ENCODE measurements around the gene METTL8. TPM values are rescaled to one million over a fixed set of nuclear protein-coding genes. Genes with fewer than 3 reads are reported as not detected.

Gene METTL8
- total and polyA plus RNA-seq, 8 donors = 2.2 to 9.0 (median 5.8) TPM

GRCh38 chr2:171411214-171411613, 22.6 kb downstream of the METTL8 start:
- H3K27me3 ChIP-seq = no peaks in the 10 kb centered on the region
- no peak for TF ChIP-seq CTCF (IDR thresholded peaks at IDR 0.05)
- DNase-seq (no peak), FAIRE-seq (no peak), ATAC-seq (no peak)
- WGBS, 2 donors = 43 to 44% methylated on average over 1 of the region's 1 CpG
- no peak overlapping the region for H3K4me3 ChIP-seq
- no peak overlapping the region for H3K27ac ChIP-seq
- H3K9me3 ChIP-seq = no peaks in the 10 kb centered on the region
- H3K4me1 ChIP-seq = peaks cover 0 to 4% (median 0%) of the 10 kb centered on the region in 3 donors
- intact Hi-C loops (cut with DNase I) = loop anchor here in 1 of 3 donors (10.0 kb wide), 1 partner anchor 246 kb away; the partner anchor contains the start of gene TLK1
- no peaks in the 10 kb centered on the region for H3K36me3 ChIP-seq

GRCh38 chr2:171410624-171411023, 23.2 kb downstream of the METTL8 start:
- intact Hi-C loops (cut with DNase I) = loop anchor here in 1 of 3 donors (10.0 kb wide), 1 partner anchor 246 kb away; the partner anchor contains the start of gene TLK1
- Histone ChIP-seq H3K27me3 (no peaks in the 10 kb centered on the region), H3K4me1 (peaks cover 0 to 2% (median 0%) of the 10 kb centered on the region in 3 donors), H3K9me3 (no peaks in the 10 kb centered on the region), H3K27ac (no peak overlapping the region), H3K36me3 (no peaks in the 10 kb centered on the region), H3K4me3 (no peak overlapping the region)
- no peak for TF ChIP-seq CTCF (IDR thresholded peaks at IDR 0.05)
- DNase-seq (no peak), FAIRE-seq (peak; percentile 5), ATAC-seq (no peak)

GRCh38 chr2:171410101-171410500, 23.7 kb downstream of the METTL8 start:
- Histone ChIP-seq H3K27ac (no peak overlapping the region), H3K27me3 (no peaks in the 10 kb centered on the region), H3K36me3 (no peaks in the 10 kb centered on the region), H3K4me1 (peaks cover 0 to 3% (median 0%) of the 10 kb centered on the region in 3 donors), H3K4me3 (no peak overlapping the region), H3K9me3 (no peaks in the 10 kb centered on the region)
- ATAC-seq (no peak), FAIRE-seq (no peak), DNase-seq (no peak)
- TF ChIP-seq CTCF (IDR thresholded peaks at IDR 0.05) = no peak
- intact Hi-C loops (cut with DNase I) = loop anchor here in 1 of 3 donors (10.0 kb wide), 1 partner anchor 245 kb away; the partner anchor contains the start of gene TLK1
- 70 to 80% methylated on average over 4 of the region's 4 CpGs for WGBS, 2 donors

GRCh38 chr2:171409436-171409971, 24.3 kb downstream of the METTL8 start:
- WGBS, 2 donors = 87% methylated on average over 8 of the region's 8 CpGs
- H3K9me3 ChIP-seq = no peaks in the 10 kb centered on the region
- no peak overlapping the region for H3K4me3 ChIP-seq
- no peaks in the 10 kb centered on the region for H3K27me3 ChIP-seq
- FAIRE-seq (no peak), DNase-seq (no peak), ATAC-seq (no peak)
- no peak overlapping the region for H3K27ac ChIP-seq
- no peak for TF ChIP-seq CTCF (IDR thresholded peaks at IDR 0.05)
- peaks cover 0 to 3% (median 0%) of the 10 kb centered on the region in 3 donors for H3K4me1 ChIP-seq
- no peaks in the 10 kb centered on the region for H3K36me3 ChIP-seq
- intact Hi-C loops (cut with DNase I) = no loop called here

- no peaks in the 10 kb centered on the region for H3K27me3 ChIP-seq
- H3K4me3 ChIP-seq = no peak overlapping the region
- intact Hi-C loops (cut with DNase I) = no loop called here
- peaks cover 0 to 6% (median 0%) of the 10 kb centered on the region in 3 donors for H3K4me1 ChIP-seq
- 77 to 84% methylated on average over 1 of the region's 1 CpG for WGBS, 2 donors
- H3K27ac ChIP-seq = no peak overlapping the region
- no peak for ATAC-seq
- TF ChIP-seq CTCF (IDR thresholded peaks at IDR 0.05) = no peak
- H3K9me3 ChIP-seq = no peaks in the 10 kb centered on the region
- no peak for DNase-seq
- no peaks in the 10 kb centered on the region for H3K36me3 ChIP-seq
- no peak for FAIRE-seq
Observed at GRCh38 chr2:171407676-171408044, 26.1 kb downstream of the METTL8 start.

Data from pancreas (tissue), 10 donors.